Nephron (organoid): ENCODE results near the gene TCF12.
A peak's percentile ranks its signal among the peaks of the same experiment; 100 is the strongest.

Experiments used
- H3K27ac Mint-ChIP-seq, 3 experiments: 2 replicates each; pipeline ENCODE4 v1.8.0; 2020; ENCODE audit warnings: mixed read lengths in 3 of 3, mild to moderate bottlenecking in 2 of 3, moderate library complexity in 1 of 3
- H3K27me3 Mint-ChIP-seq: 2 replicates; pipeline ENCODE4 v1.8.0; 2021; ENCODE audit warnings: low read depth, mild to moderate bottlenecking, moderate library complexity, mixed read lengths
- H3K36me3 Mint-ChIP-seq: 2 replicates; pipeline ENCODE4 v1.8.0; 2020; ENCODE audit warnings: low read depth, mixed read lengths
- H3K4me1 Mint-ChIP-seq: 2 replicates; pipeline ENCODE4 v1.8.0; 2020; ENCODE audit warnings: mixed read lengths
- H3K4me3 Mint-ChIP-seq, 3 experiments: 2 replicates each; pipeline ENCODE4 v1.8.0; 2020; ENCODE audit warnings: mild to moderate bottlenecking in 3 of 3, mixed read lengths in 3 of 3, moderate library complexity in 2 of 3
- H3K9me3 Mint-ChIP-seq: 2 replicates; pipeline ENCODE4 v1.8.0; 2020; ENCODE audit warnings: mixed read lengths
- TF ChIP-seq, protein P1 (sequence below), 3 experiments: fragments of 200-600 bp; sonication (generic); IDR thresholded peaks; one replicate each; pipeline ENCODE4 v1.5.0; 2021; ENCODE audit warnings: antibody characterized with exemption in 3 of 3; ENCODE audit not compliant: unreplicated experiment in 3 of 3

TCF12 gene

DNA sequence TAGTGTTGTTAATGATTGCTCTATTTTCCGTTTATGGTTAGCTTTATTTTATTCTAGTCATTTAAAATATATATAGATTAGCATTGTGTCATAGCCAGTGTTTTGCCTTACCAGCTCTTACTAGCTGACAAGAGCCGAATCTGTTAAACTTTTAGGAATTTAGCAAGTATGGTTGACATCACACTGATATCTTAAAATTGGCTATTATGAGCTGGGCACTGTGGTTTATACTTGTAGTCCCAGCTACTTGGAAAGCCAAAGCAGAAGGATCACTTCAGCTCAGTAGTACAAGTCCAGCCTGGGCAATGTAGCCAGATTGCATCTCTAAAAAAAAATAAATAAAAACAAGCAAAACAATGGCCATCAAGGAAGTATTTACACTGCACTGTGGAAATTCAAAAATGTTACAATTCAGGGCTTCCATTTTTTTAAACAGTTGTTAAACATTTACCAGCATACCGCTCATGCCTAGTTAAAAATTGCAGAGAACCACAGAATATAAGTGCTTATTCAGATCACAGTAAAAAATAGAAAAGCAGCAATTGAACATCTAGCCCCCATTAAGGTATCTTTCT lies 249.5 kb downstream of the TCF12 start:
- Mint-ChIP-seq H3K9me3 (no peaks in the 10 kb centered on the region), H3K4me1 (peaks cover 4% of the 10 kb centered on the region), H3K4me3 (no peak overlapping the region), H3K36me3 (peaks cover 41% of the 10 kb centered on the region), H3K27me3 (no peaks in the 10 kb centered on the region), H3K27ac (peak overlapping the region; percentile 4 to 66 (median 60))
- TF ChIP-seq, protein P1, sequence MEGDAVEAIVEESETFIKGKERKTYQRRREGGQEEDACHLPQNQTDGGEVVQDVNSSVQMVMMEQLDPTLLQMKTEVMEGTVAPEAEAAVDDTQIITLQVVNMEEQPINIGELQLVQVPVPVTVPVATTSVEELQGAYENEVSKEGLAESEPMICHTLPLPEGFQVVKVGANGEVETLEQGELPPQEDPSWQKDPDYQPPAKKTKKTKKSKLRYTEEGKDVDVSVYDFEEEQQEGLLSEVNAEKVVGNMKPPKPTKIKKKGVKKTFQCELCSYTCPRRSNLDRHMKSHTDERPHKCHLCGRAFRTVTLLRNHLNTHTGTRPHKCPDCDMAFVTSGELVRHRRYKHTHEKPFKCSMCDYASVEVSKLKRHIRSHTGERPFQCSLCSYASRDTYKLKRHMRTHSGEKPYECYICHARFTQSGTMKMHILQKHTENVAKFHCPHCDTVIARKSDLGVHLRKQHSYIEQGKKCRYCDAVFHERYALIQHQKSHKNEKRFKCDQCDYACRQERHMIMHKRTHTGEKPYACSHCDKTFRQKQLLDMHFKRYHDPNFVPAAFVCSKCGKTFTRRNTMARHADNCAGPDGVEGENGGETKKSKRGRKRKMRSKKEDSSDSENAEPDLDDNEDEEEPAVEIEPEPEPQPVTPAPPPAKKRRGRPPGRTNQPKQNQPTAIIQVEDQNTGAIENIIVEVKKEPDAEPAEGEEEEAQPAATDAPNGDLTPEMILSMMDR (IDR thresholded peaks at IDR 0.05; ENCODE audit: unreplicated experiment in 3 of 3), result no peak

DNA sequence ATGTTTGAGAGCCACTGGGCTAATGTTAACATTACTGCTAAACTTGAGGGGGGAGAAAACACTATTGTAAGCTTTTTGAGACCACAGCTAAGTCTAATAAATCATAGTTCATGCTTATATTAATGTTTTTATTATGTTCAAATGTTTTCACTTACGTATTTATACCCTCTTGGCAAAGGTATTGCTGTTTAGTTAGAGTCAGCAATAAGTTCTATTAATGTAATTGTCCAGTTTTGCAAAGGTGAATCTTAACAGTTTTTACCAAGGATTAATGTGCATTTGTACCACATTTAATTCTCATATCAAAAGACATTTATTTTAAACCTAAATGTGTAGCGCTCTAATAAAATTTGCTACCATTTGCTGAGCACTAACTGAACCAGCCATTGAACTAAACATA lies 251.2 kb downstream of the TCF12 start:
- H3K9me3 Mint-ChIP-seq, result no peaks in the 10 kb centered on the region
- TF ChIP-seq, protein P1 (IDR thresholded peaks at IDR 0.05; ENCODE audit: unreplicated experiment in 3 of 3), result no peak

DNA sequence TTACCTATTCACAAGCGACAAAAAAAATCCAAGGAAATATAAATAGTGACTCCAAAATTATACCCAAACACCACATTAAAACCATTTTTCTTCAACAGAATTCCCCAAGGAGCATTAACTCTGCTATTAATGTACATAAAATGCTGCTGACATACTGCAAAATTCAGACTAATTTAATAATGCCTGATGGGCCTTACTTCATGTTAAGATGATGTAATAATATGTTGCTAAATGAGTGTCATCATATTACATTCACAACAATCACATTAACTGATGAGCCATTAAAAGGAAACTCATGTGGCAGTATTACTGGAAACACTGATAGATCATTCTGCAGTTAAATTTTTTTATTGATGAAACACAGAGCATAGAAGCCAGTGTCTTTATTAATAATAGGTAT lies 253.0 kb downstream of the TCF12 start:
- no peaks in the 10 kb centered on the region for H3K27me3 Mint-ChIP-seq
- H3K36me3 Mint-ChIP-seq, result peaks cover 48% of the 10 kb centered on the region
- H3K9me3 Mint-ChIP-seq, result no peaks in the 10 kb centered on the region
- TF ChIP-seq, protein P1 (IDR thresholded peaks at IDR 0.05; ENCODE audit: unreplicated experiment in 3 of 3), result no peak
- H3K4me1 Mint-ChIP-seq, result peaks cover 4% of the 10 kb centered on the region
- no peak overlapping the region for H3K4me3 Mint-ChIP-seq
- H3K27ac Mint-ChIP-seq, result peak overlapping the region in 1 of 3 experiments; percentile 44

More for the DNA sequence above, 251.2 kb downstream of the TCF12 start:
- Mint-ChIP-seq H3K36me3 (peaks cover 49% of the 10 kb centered on the region), H3K4me3 (no peak overlapping the region), H3K4me1 (peaks cover 4% of the 10 kb centered on the region), H3K27ac (no peak overlapping the region), H3K27me3 (no peaks in the 10 kb centered on the region)

DNA sequence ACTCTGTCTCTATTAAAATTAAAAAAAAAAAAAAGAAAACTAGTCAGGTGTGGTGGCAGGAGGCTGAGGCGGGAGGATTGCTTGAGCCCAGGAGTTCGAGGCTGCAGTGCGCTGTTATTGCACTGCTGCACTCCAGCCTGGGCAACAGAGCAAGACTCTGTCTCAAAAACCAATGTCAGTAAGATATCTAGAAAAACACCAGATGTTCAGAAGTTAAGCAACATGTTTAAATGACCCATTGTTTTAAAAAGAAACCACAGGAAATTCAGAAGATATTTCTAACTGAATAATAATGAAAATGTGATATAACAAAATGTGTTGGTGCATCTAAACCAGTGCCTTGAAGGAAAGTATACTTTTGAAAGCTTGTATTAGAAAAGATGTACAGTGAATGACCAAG lies 254.5 kb downstream of the TCF12 start:
- Mint-ChIP-seq H3K36me3 (peaks cover 45% of the 10 kb centered on the region), H3K27ac (no peak overlapping the region), H3K4me1 (peaks cover 4% of the 10 kb centered on the region), H3K4me3 (no peak overlapping the region), H3K9me3 (no peaks in the 10 kb centered on the region), H3K27me3 (no peaks in the 10 kb centered on the region)
- TF ChIP-seq, protein P1 (IDR thresholded peaks at IDR 0.05; ENCODE audit: unreplicated experiment in 3 of 3), result no peak

DNA sequence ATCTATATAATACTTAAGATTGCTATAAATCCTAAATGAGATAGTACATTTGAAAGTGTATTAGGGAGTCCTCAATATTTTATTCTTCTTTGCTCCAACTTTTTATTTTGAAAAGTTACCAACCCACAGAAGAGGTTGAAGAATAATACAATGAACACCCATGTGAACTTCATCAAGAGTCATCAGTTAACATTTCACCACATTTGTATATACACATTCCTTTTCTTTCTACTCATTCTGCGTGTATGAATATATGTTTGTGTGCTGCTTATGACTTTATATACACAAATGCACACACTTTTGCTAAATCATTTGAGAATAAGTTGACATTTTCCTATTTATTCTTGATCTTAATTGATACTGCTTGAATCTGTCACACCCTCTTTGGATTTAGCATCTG lies 264.6 kb downstream of the TCF12 start:
- Mint-ChIP-seq H3K36me3 (peaks cover 35% of the 10 kb centered on the region), H3K27ac (peak overlapping the region in 1 of 3 experiments; percentile 23), H3K9me3 (peaks cover 14% of the 10 kb centered on the region), H3K4me1 (peaks cover 3% of the 10 kb centered on the region), H3K4me3 (no peak overlapping the region), H3K27me3 (no peaks in the 10 kb centered on the region)
- TF ChIP-seq, protein P1 (IDR thresholded peaks at IDR 0.05; ENCODE audit: unreplicated experiment in 3 of 3), result no peak
